WTC11 (cell line): ENCODE results near the gene SEMA4D. TPM values are rescaled to one million over a fixed set of nuclear protein-coding genes. Genes with fewer than 3 reads are reported as not detected.

Experiments used
- ATAC-seq: fragments of 200-7000 bp; cut with Tn5 transposase; 2 replicates; pipeline ENCODE4 v1.10.0; 2021; ENCODE audit warnings: mild to moderate bottlenecking, moderate library complexity
- CTCF ChIA-PET: fragments of 300-600 bp; sonication (Branson Sonifier 250); formaldehyde crosslinking; loops from one replicate; lab custom pipeline; 2021; ENCODE audit warnings: antibody characterized with exemption; lab: Charles Lee
- POLR2A ChIA-PET: fragments of 350-600 bp; sonication (Branson Sonifier 250); formaldehyde crosslinking; loops from one replicate; lab custom pipeline; 2021; ENCODE audit warnings: antibody characterized with exemption; lab: Charles Lee
- DNase-seq: peaks from one replicate; pipeline ENCODE4 v3.0.0; 2021; ENCODE audit warnings: low spot score
- H3K27ac Mint-ChIP-seq: 2 replicates; pipeline ENCODE4 v1.8.0; 2021; ENCODE audit warnings: mixed read lengths
- H3K27me3 Mint-ChIP-seq: 2 replicates; pipeline ENCODE4 v1.8.0; 2021; ENCODE audit warnings: low read depth, mild to moderate bottlenecking, moderate library complexity, mixed read lengths
- H3K36me3 Mint-ChIP-seq: 2 replicates; pipeline ENCODE4 v1.8.0; 2021; ENCODE audit warnings: mixed read lengths
- H3K4me1 Mint-ChIP-seq: 2 replicates; pipeline ENCODE4 v1.8.0; 2022; ENCODE audit warnings: mixed read lengths
- H3K4me3 Mint-ChIP-seq: 2 replicates; pipeline ENCODE4 v1.8.0; 2021; ENCODE audit warnings: mild to moderate bottlenecking, moderate library complexity, mixed read lengths
- H3K9me3 Mint-ChIP-seq: 2 replicates; pipeline ENCODE4 v1.8.0; 2021; ENCODE audit warnings: mixed read lengths
- CREB1 ChIP-seq: sonication (generic); formaldehyde crosslinking; IDR thresholded peaks from 2 replicates; pipeline ENCODE4 v1.8.0; 2023; ENCODE audit warnings: mild to moderate bottlenecking, missing genetic modification reagents
- ESRRA ChIP-seq: sonication (generic); formaldehyde crosslinking; IDR thresholded peaks from 2 replicates; pipeline ENCODE4 v1.8.1; 2022; ENCODE audit warnings: mild to moderate bottlenecking, missing genetic modification reagents, borderline replicate concordance
- FOXJ3 ChIP-seq: sonication (generic); formaldehyde crosslinking; IDR thresholded peaks from 2 replicates; pipeline ENCODE4 v1.9.0; 2021; ENCODE audit warnings: missing genetic modification reagents, mild to moderate bottlenecking, borderline replicate concordance
- FOXK1 ChIP-seq: sonication (generic); formaldehyde crosslinking; IDR thresholded peaks from 2 replicates; pipeline ENCODE4 v1.8.0; 2022; ENCODE audit warnings: mild to moderate bottlenecking, moderate library complexity, missing genetic modification reagents
- FOXP1 ChIP-seq: sonication (generic); formaldehyde crosslinking; IDR thresholded peaks from 2 replicates; pipeline ENCODE4 v1.8.0; 2022; ENCODE audit warnings: missing genetic modification reagents, mild to moderate bottlenecking, moderate library complexity, borderline replicate concordance
- GABPB1 ChIP-seq: sonication (generic); formaldehyde crosslinking; IDR thresholded peaks from 2 replicates; pipeline ENCODE4 v1.8.1; 2023; ENCODE audit warnings: mild to moderate bottlenecking, missing genetic modification reagents
- GTF2I ChIP-seq: fragments of 250-450 bp; sonication (Bioruptor Pico); conservative IDR thresholded peaks from 2 replicates; pipeline ENCODE4 v1.4.0; 2021; ENCODE audit warnings: mild to moderate bottlenecking
- HMGA2 ChIP-seq: fragments of 250-450 bp; sonication (Bioruptor Pico); IDR thresholded peaks from 2 replicates; pipeline ENCODE4 v1.4.0; 2021; ENCODE audit warnings: mild to moderate bottlenecking, moderate library complexity
- IRF2 ChIP-seq: sonication (generic); formaldehyde crosslinking; IDR thresholded peaks from 2 replicates; pipeline ENCODE4 v1.8.0; 2022; ENCODE audit warnings: low read depth, missing genetic modification reagents, borderline replicate concordance
- MXD4 ChIP-seq: fragments of 250-450 bp; sonication (Bioruptor Pico); IDR thresholded peaks from 2 replicates; pipeline ENCODE4 v1.8.0; 2021; ENCODE audit warnings: mild to moderate bottlenecking, moderate library complexity, borderline replicate concordance
- NFATC4 ChIP-seq: fragments of 250-450 bp; sonication (Bioruptor Pico); IDR thresholded peaks from 2 replicates; pipeline ENCODE4 v1.9.0; 2021; ENCODE audit warnings: mild to moderate bottlenecking
- OVOL2 ChIP-seq: fragments of 250-450 bp; sonication (Bioruptor Pico); IDR thresholded peaks from 2 replicates; pipeline ENCODE4 v1.9.0; 2021; ENCODE audit warnings: mild to moderate bottlenecking, borderline replicate concordance
- PRRX2 ChIP-seq: fragments of 250-450 bp; sonication (Bioruptor Pico); IDR thresholded peaks from 2 replicates; pipeline ENCODE4 v1.8.0; 2021; ENCODE audit warnings: mild to moderate bottlenecking
- SOX15 ChIP-seq: fragments of 250-450 bp; sonication (Bioruptor Pico); IDR thresholded peaks from 2 replicates; pipeline ENCODE4 v1.9.0; 2021; ENCODE audit warnings: mild to moderate bottlenecking
- SP1 ChIP-seq: sonication (generic); formaldehyde crosslinking; conservative IDR thresholded peaks from 2 replicates; pipeline ENCODE4 v1.8.1; 2022; ENCODE audit warnings: missing genetic modification reagents
- TP53 ChIP-seq: sonication (generic); formaldehyde crosslinking; IDR thresholded peaks from 2 replicates; pipeline ENCODE4 v1.8.1; 2023; ENCODE audit warnings: mild to moderate bottlenecking, missing genetic modification reagents
- ZNF121 ChIP-seq: sonication (generic); formaldehyde crosslinking; IDR thresholded peaks from 2 replicates; pipeline ENCODE4 v1.8.0; 2023; ENCODE audit warnings: missing genetic modification reagents
- ZNF263 ChIP-seq: sonication (generic); formaldehyde crosslinking; IDR thresholded peaks from 2 replicates; pipeline ENCODE4 v1.8.1; 2022; ENCODE audit warnings: low read depth, mild to moderate bottlenecking, moderate library complexity, missing genetic modification reagents
- total RNA-seq: library from RNA; stranded (reverse); gene quantifications from 3 replicates; pipeline ENCODE4 v1.2.3, GENCODE V29; 2021
- TF ChIP-seq, protein P1 (sequence below): sonication (generic); formaldehyde crosslinking; IDR thresholded peaks from 2 replicates; pipeline ENCODE4 v1.8.1; 2022; ENCODE audit warnings: low read depth, missing genetic modification reagents, borderline replicate concordance
- TF ChIP-seq, protein P2 (sequence below): sonication (generic); formaldehyde crosslinking; IDR thresholded peaks from 2 replicates; pipeline ENCODE4 v1.8.1; 2023; ENCODE audit warnings: mild to moderate bottlenecking, missing genetic modification reagents, moderate library complexity
- TF ChIP-seq, protein P3 (sequence below): sonication (generic); formaldehyde crosslinking; IDR thresholded peaks from 2 replicates; pipeline ENCODE4 v1.8.1; 2022; ENCODE audit warnings: mild to moderate bottlenecking, missing genetic modification reagents, moderate library complexity, borderline replicate concordance
- TF ChIP-seq, protein P4 (sequence below): fragments of 250-450 bp; sonication (Bioruptor Pico); IDR thresholded peaks from 2 replicates; pipeline ENCODE4 v1.9.0; 2021; ENCODE audit warnings: mild to moderate bottlenecking
- TF ChIP-seq, protein P5 (sequence below): sonication (generic); formaldehyde crosslinking; IDR thresholded peaks from 2 replicates; pipeline ENCODE4 v1.8.1; 2023; ENCODE audit warnings: mild to moderate bottlenecking, missing genetic modification reagents
- TF ChIP-seq, protein P6 (sequence below): sonication (generic); formaldehyde crosslinking; IDR thresholded peaks from 2 replicates; pipeline ENCODE4 v1.8.0; 2022; ENCODE audit warnings: mild to moderate bottlenecking, missing genetic modification reagents

Gene SEMA4D
- total RNA-seq, 1 experiment from 2014 or later, result 67.8 TPM

DNA sequence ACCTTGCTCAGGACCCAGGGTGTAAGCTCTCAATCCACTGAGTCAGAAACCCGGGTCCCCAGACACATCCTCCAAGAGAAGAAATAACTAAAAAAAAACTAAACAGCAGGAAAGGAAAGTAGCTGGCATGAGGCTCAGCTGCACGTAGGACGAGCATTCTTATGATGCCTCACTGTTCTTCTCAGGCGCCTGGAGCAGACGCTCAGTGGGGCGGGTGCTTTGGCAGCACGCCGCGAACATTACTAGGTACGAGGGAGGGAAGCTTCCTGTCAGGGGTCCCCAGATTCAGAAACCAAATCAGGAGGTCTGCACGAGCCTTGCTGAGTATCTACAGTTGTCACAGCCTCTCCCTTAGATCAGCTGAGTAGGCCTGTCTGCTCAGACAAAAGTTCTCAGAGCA is 93.8 kb downstream of the SEMA4D start (continued):
- TF ChIP-seq, protein P1, sequence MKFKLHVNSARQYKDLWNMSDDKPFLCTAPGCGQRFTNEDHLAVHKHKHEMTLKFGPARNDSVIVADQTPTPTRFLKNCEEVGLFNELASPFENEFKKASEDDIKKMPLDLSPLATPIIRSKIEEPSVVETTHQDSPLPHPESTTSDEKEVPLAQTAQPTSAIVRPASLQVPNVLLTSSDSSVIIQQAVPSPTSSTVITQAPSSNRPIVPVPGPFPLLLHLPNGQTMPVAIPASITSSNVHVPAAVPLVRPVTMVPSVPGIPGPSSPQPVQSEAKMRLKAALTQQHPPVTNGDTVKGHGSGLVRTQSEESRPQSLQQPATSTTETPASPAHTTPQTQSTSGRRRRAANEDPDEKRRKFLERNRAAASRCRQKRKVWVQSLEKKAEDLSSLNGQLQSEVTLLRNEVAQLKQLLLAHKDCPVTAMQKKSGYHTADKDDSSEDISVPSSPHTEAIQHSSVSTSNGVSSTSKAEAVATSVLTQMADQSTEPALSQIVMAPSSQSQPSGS (CRISPR knock-in tag), result no peak
- TF ChIP-seq MXD4 (CRISPR knock-in tag) (no peak), IRF2 (CRISPR knock-in tag) (no peak), OVOL2 (CRISPR knock-in tag) (no peak), ZNF121 (no peak)

DNA sequence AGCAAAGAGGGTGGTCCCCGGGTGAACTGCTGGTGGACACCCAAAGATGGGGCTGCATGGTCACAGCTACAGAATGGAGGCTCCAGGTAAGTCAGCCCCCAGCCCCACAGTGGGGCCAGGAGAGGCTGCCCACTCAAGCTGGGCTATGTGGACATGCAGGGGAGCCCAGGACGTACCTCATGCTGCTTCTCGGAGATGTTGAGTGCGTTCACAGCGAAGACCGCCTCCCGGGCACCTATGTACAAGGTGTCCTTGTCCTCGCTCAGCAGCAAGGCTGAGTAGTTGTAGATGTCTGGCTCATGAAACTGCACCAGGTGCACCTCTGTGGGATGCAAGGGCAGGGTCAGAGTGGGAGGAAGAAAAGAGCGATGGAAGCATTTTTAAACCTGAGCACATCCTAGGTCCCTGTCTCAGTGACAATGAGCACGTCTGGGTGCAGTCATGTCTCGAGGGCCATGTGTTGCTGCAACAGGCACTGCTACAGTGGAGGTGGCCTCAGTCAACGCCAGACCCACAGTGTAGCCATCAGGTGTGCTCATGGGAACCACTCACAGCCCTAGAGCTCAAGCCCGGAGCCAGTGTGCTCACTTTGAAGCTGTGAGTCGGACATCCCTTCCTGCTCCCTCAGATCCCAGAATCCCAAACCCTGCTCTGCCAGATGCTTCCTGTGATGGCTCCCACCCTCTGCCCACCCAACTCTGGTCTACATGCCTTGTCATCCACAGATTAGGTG is 95.1 kb downstream of the SEMA4D start:
- ChIA-PET POLR2A (no interaction called here), CTCF (no interaction called here)
- H3K4me3 Mint-ChIP-seq, result no peak overlapping the region
- H3K27ac Mint-ChIP-seq, result no peak overlapping the region
- peaks cover 41% of the 10 kb centered on the region for H3K36me3 Mint-ChIP-seq
- no peaks in the 10 kb centered on the region; the same call in 1 of the 2 replicates for H3K27me3 Mint-ChIP-seq
- no peaks in the 10 kb centered on the region for H3K4me1 Mint-ChIP-seq
- ATAC-seq (no peak), DNase-seq (no peak)
- TF ChIP-seq SP1 (CRISPR knock-in tag) (no peak), IRF2 (CRISPR knock-in tag) (no peak), HMGA2 (CRISPR knock-in tag) (no peak), SOX15 (CRISPR knock-in tag) (no peak), ESRRA (CRISPR knock-in tag) (no peak), TP53 (CRISPR knock-in tag) (no peak), FOXP1 (CRISPR knock-in tag) (no peak), GABPB1 (CRISPR knock-in tag) (no peak), ZNF263 (CRISPR knock-in tag) (no peak), FOXJ3 (CRISPR knock-in tag) (no peak), GTF2I (CRISPR knock-in tag) (no peak), FOXK1 (CRISPR knock-in tag) (no peak), NFATC4 (CRISPR knock-in tag) (no peak), CREB1 (CRISPR knock-in tag) (no peak), PRRX2 (CRISPR knock-in tag) (no peak)
- TF ChIP-seq, protein P2, sequence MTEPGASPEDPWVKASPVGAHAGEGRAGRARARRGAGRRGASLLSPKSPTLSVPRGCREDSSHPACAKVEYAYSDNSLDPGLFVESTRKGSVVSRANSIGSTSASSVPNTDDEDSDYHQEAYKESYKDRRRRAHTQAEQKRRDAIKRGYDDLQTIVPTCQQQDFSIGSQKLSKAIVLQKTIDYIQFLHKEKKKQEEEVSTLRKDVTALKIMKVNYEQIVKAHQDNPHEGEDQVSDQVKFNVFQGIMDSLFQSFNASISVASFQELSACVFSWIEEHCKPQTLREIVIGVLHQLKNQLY, result no peak
- TF ChIP-seq, protein P3, sequence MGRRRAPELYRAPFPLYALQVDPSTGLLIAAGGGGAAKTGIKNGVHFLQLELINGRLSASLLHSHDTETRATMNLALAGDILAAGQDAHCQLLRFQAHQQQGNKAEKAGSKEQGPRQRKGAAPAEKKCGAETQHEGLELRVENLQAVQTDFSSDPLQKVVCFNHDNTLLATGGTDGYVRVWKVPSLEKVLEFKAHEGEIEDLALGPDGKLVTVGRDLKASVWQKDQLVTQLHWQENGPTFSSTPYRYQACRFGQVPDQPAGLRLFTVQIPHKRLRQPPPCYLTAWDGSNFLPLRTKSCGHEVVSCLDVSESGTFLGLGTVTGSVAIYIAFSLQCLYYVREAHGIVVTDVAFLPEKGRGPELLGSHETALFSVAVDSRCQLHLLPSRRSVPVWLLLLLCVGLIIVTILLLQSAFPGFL (CRISPR knock-in tag), result no peak
- TF ChIP-seq, protein P4, sequence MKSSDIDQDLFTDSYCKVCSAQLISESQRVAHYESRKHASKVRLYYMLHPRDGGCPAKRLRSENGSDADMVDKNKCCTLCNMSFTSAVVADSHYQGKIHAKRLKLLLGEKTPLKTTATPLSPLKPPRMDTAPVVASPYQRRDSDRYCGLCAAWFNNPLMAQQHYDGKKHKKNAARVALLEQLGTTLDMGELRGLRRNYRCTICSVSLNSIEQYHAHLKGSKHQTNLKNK (CRISPR knock-in tag), result no peak
- TF ChIP-seq, protein P5, sequence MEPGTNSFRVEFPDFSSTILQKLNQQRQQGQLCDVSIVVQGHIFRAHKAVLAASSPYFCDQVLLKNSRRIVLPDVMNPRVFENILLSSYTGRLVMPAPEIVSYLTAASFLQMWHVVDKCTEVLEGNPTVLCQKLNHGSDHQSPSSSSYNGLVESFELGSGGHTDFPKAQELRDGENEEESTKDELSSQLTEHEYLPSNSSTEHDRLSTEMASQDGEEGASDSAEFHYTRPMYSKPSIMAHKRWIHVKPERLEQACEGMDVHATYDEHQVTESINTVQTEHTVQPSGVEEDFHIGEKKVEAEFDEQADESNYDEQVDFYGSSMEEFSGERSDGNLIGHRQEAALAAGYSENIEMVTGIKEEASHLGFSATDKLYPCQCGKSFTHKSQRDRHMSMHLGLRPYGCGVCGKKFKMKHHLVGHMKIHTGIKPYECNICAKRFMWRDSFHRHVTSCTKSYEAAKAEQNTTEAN, result no peak
- TF ChIP-seq, protein P6, sequence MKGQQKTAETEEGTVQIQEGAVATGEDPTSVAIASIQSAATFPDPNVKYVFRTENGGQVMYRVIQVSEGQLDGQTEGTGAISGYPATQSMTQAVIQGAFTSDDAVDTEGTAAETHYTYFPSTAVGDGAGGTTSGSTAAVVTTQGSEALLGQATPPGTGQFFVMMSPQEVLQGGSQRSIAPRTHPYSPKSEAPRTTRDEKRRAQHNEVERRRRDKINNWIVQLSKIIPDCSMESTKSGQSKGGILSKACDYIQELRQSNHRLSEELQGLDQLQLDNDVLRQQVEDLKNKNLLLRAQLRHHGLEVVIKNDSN, result no peak
- peaks cover 6% of the 10 kb centered on the region for H3K9me3 Mint-ChIP-seq
